RWPE1 (cell line): ENCODE measurements around the gene NUB1.

ENCODE experiments used
- CTCF ChIA-PET: fragments of 350-600 bp; sonication (Branson Sonifier 250); formaldehyde crosslinking; extraction: SDS; loops from one replicate; lab custom pipeline; 2021; lab: Yijun Ruan, JAX
- POLR2A ChIA-PET: fragments of 400-600 bp; formaldehyde crosslinking; extraction: SDS; loops from one replicate; lab custom pipeline; 2020; ENCODE audit warnings: antibody characterized with exemption; ENCODE audit not compliant: low non-redundant PET; lab: Yijun Ruan, JAX
- DNase-seq: peaks from one replicate; pipeline ENCODE4 v3.0.0; 2012; ENCODE audit warnings: low spot score
- H3K27ac ChIP-seq: fragments of 450-650 bp; 2 replicates; pipeline ENCODE4 v1.5.1; 2017
- CTCF ChIP-seq: fragments of 450-650 bp; conservative IDR thresholded peaks from 2 replicates; pipeline ENCODE4 v1.5.1; 2017; ENCODE audit warnings: low read depth, mild to moderate bottlenecking

Gene NUB1

GRCh38 chr7:151384352-151384697 lies 42.7 kb downstream of the NUB1 start:
- POLR2A ChIA-PET: no interaction called here

GRCh38 chr7:151384776-151385625 lies 43.4 kb downstream of the NUB1 start:
- ChIA-PET POLR2A (no interaction called here), CTCF (interaction anchor here (0.7 kb wide), 1 partner anchor 17 kb away, joined by 3 read pairs; no protein-coding TSS in a partner anchor)
- DNase-seq: no peak
- H3K27ac ChIP-seq: no peak overlapping the region
- TF ChIP-seq CTCF: no peak

More at GRCh38 chr7:151384352-151384697, 42.7 kb downstream of the NUB1 start:
- no peak for TF ChIP-seq CTCF
- DNase-seq: no peak
- H3K27ac ChIP-seq: no peak overlapping the region
- CTCF ChIA-PET: interaction anchor here (0.7 kb wide), 1 partner anchor 16 kb away, joined by 3 read pairs; no protein-coding TSS in a partner anchor

GRCh38 chr7:151385626-151386300 lies 44.2 kb downstream of the NUB1 start:
- TF ChIP-seq CTCF: no peak
- no peak for DNase-seq
- ChIA-PET POLR2A (no interaction called here), CTCF (no interaction called here)
- H3K27ac ChIP-seq: no peak overlapping the region

- no peak for DNase-seq
- ChIA-PET POLR2A (no interaction called here), CTCF (no interaction called here)
- no peak for TF ChIP-seq CTCF
- no peak overlapping the region for H3K27ac ChIP-seq
Observed at GRCh38 chr7:151386301-151387160, 44.9 kb downstream of the NUB1 start.

- TF ChIP-seq CTCF: no peak
- DNase-seq: no peak
- ChIA-PET POLR2A (no interaction called here), CTCF (no interaction called here)
- H3K27ac ChIP-seq: no peak overlapping the region
Observed at GRCh38 chr7:151387161-151388006, 45.8 kb downstream of the NUB1 start.
